WTC11 (cell line): ENCODE data around the gene POGLUT2.

ENCODE experiments used
- CREM ChIP-seq: sonication (generic); formaldehyde crosslinking; IDR thresholded peaks from 2 replicates; pipeline ENCODE4 v1.8.1; 2022; ENCODE audit warnings: mild to moderate bottlenecking, missing genetic modification reagents, moderate library complexity
- ETV6 ChIP-seq: sonication (generic); formaldehyde crosslinking; IDR thresholded peaks from 2 replicates; pipeline ENCODE4 v1.8.1; 2022; ENCODE audit warnings: mild to moderate bottlenecking, missing genetic modification reagents
- FOXJ3 ChIP-seq: sonication (generic); formaldehyde crosslinking; IDR thresholded peaks from 2 replicates; pipeline ENCODE4 v1.9.0; 2021; ENCODE audit warnings: missing genetic modification reagents, mild to moderate bottlenecking, borderline replicate concordance
- GRHL2 ChIP-seq: fragments of 250-450 bp; sonication (Bioruptor Pico); IDR thresholded peaks from 2 replicates; pipeline ENCODE4 v1.8.0; 2022; ENCODE audit warnings: mild to moderate bottlenecking, moderate library complexity; ENCODE audit not compliant: insufficient replicate concordance, severe bottlenecking
- GTF2I ChIP-seq: fragments of 250-450 bp; sonication (Bioruptor Pico); conservative IDR thresholded peaks from 2 replicates; pipeline ENCODE4 v1.4.0; 2021; ENCODE audit warnings: mild to moderate bottlenecking
- JUN ChIP-seq: sonication (generic); formaldehyde crosslinking; IDR thresholded peaks from 2 replicates; pipeline ENCODE4 v1.8.0; 2023; ENCODE audit warnings: mild to moderate bottlenecking, missing genetic modification reagents
- NFYB ChIP-seq: sonication (generic); formaldehyde crosslinking; conservative IDR thresholded peaks from 2 replicates; pipeline ENCODE4 v1.8.0; 2022; ENCODE audit warnings: low read depth, missing genetic modification reagents
- RELA ChIP-seq: sonication (generic); formaldehyde crosslinking; IDR thresholded peaks from 2 replicates; pipeline ENCODE4 v1.8.1; 2022; ENCODE audit warnings: missing genetic modification reagents, mild to moderate bottlenecking, borderline replicate concordance
- ZNF232 ChIP-seq: sonication (generic); formaldehyde crosslinking; IDR thresholded peaks from 2 replicates; pipeline ENCODE4 v1.8.0; 2022; ENCODE audit warnings: mild to moderate bottlenecking, missing genetic modification reagents
- TF ChIP-seq, protein P1 (sequence below): sonication (generic); formaldehyde crosslinking; conservative IDR thresholded peaks from 2 replicates; pipeline ENCODE4 v1.8.1; 2022; ENCODE audit warnings: mild to moderate bottlenecking, missing genetic modification reagents
- TF ChIP-seq, protein P2 (sequence below): sonication (generic); formaldehyde crosslinking; IDR thresholded peaks from 2 replicates; pipeline ENCODE4 v1.8.1; 2023; ENCODE audit warnings: mild to moderate bottlenecking, missing genetic modification reagents, moderate library complexity
- TF ChIP-seq, protein P3 (sequence below): fragments of 200-600 bp; IDR thresholded peaks from 2 replicates; pipeline ENCODE4 v1.8.0; 2022; ENCODE audit warnings: antibody characterized with exemption
- TF ChIP-seq, protein P4 (sequence below): sonication (generic); formaldehyde crosslinking; IDR thresholded peaks from 2 replicates; pipeline ENCODE4 v1.8.1; 2023; ENCODE audit warnings: mild to moderate bottlenecking, missing genetic modification reagents

DNA sequence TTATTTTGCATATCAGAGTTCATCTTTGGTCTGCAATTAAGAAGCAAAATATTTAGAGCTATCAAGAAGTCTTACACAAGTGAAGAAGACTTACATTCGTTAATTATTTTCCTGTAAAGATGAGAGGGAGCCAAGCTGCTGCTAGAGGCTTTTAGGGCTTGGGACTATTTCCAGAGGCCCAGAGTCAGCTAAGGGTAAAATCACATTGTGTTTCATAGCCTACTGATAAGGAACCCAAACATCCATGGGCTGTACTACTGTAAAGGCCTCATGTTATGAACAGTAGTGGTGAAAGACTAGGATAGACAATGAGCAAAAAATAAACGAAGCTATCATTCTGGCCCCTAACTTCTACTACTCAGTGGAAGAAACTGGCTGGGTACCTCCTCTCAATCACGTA is 14.3 kb downstream of the POGLUT2 start:
- TF ChIP-seq, protein P1, sequence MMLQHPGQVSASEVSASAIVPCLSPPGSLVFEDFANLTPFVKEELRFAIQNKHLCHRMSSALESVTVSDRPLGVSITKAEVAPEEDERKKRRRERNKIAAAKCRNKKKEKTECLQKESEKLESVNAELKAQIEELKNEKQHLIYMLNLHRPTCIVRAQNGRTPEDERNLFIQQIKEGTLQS (CRISPR knock-in tag) = no peak
- TF ChIP-seq, protein P2, sequence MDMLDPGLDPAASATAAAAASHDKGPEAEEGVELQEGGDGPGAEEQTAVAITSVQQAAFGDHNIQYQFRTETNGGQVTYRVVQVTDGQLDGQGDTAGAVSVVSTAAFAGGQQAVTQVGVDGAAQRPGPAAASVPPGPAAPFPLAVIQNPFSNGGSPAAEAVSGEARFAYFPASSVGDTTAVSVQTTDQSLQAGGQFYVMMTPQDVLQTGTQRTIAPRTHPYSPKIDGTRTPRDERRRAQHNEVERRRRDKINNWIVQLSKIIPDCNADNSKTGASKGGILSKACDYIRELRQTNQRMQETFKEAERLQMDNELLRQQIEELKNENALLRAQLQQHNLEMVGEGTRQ (CRISPR knock-in tag) = no peak
- TF ChIP-seq NFYB (no peak), RELA (CRISPR knock-in tag) (no peak), GTF2I (no peak), JUN (CRISPR knock-in tag) (no peak), GRHL2 (CRISPR knock-in tag) (no peak), ZNF232 (CRISPR knock-in tag) (no peak), CREM (CRISPR knock-in tag) (no peak), FOXJ3 (no peak), ETV6 (CRISPR knock-in tag) (no peak)
- TF ChIP-seq, protein P3, sequence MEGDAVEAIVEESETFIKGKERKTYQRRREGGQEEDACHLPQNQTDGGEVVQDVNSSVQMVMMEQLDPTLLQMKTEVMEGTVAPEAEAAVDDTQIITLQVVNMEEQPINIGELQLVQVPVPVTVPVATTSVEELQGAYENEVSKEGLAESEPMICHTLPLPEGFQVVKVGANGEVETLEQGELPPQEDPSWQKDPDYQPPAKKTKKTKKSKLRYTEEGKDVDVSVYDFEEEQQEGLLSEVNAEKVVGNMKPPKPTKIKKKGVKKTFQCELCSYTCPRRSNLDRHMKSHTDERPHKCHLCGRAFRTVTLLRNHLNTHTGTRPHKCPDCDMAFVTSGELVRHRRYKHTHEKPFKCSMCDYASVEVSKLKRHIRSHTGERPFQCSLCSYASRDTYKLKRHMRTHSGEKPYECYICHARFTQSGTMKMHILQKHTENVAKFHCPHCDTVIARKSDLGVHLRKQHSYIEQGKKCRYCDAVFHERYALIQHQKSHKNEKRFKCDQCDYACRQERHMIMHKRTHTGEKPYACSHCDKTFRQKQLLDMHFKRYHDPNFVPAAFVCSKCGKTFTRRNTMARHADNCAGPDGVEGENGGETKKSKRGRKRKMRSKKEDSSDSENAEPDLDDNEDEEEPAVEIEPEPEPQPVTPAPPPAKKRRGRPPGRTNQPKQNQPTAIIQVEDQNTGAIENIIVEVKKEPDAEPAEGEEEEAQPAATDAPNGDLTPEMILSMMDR = no peak
- TF ChIP-seq, protein P4, sequence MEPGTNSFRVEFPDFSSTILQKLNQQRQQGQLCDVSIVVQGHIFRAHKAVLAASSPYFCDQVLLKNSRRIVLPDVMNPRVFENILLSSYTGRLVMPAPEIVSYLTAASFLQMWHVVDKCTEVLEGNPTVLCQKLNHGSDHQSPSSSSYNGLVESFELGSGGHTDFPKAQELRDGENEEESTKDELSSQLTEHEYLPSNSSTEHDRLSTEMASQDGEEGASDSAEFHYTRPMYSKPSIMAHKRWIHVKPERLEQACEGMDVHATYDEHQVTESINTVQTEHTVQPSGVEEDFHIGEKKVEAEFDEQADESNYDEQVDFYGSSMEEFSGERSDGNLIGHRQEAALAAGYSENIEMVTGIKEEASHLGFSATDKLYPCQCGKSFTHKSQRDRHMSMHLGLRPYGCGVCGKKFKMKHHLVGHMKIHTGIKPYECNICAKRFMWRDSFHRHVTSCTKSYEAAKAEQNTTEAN (CRISPR knock-in tag) = no peak
